Duodenal mucosa (tissue), 2 donors: Measurements from ENCODE around the gene ST3GAL4.

Source experiments
- H3K27ac ChIP-seq: one replicate; pipeline ENCODE4 v1.7.0; 2013; ENCODE audit warnings: low read depth, low read length
- H3K27me3 ChIP-seq, 2 donors: one replicate each; pipeline ENCODE4 v1.7.0; 2013; ENCODE audit warnings: low read length in 2 of 2, control low read depth in 1 of 2; ENCODE audit not compliant: insufficient read depth in 2 of 2, control insufficient read depth in 1 of 2
- H3K36me3 ChIP-seq, 2 donors: one replicate each; pipeline ENCODE4 v1.7.0; 2013; ENCODE audit warnings: low read length in 2 of 2, control low read depth in 1 of 2; ENCODE audit not compliant: insufficient read depth in 2 of 2, control insufficient read depth in 1 of 2
- H3K4me1 ChIP-seq, 2 donors: one replicate each; pipeline ENCODE4 v1.7.0; 2013; ENCODE audit warnings: low read length in 2 of 2, control low read depth in 1 of 2; ENCODE audit not compliant: insufficient read depth in 2 of 2, control insufficient read depth in 1 of 2
- H3K4me3 ChIP-seq, 2 donors: one replicate each; pipeline ENCODE4 v1.7.0; 2013; ENCODE audit warnings: low read length in 2 of 2, low read depth in 1 of 2
- H3K9ac ChIP-seq, 2 donors: one replicate each; pipeline ENCODE4 v1.7.0; 2013; ENCODE audit warnings: low read length in 2 of 2, low read depth in 1 of 2
- H3K9me3 ChIP-seq, 2 donors: one replicate each; pipeline ENCODE4 v1.7.0; 2013; ENCODE audit warnings: low read length in 2 of 2, control low read depth in 1 of 2; ENCODE audit not compliant: control insufficient read depth in 1 of 2

The ST3GAL4 gene

GRCh38 chr11:126337474-126338241 lies 17.8 kb upstream of the ST3GAL4 start:
- Histone ChIP-seq H3K9me3 (no peaks in the 10 kb centered on the region), H3K27ac (no peak overlapping the region), H3K27me3 (no peaks in the 10 kb centered on the region), H3K4me3 (no peak overlapping the region), H3K36me3 (peaks cover 3 to 46% of the 10 kb centered on the region in 2 donors), H3K9ac (no peak overlapping the region), H3K4me1 (peaks cover 0 to 10% of the 10 kb centered on the region in 2 donors)

DNA sequence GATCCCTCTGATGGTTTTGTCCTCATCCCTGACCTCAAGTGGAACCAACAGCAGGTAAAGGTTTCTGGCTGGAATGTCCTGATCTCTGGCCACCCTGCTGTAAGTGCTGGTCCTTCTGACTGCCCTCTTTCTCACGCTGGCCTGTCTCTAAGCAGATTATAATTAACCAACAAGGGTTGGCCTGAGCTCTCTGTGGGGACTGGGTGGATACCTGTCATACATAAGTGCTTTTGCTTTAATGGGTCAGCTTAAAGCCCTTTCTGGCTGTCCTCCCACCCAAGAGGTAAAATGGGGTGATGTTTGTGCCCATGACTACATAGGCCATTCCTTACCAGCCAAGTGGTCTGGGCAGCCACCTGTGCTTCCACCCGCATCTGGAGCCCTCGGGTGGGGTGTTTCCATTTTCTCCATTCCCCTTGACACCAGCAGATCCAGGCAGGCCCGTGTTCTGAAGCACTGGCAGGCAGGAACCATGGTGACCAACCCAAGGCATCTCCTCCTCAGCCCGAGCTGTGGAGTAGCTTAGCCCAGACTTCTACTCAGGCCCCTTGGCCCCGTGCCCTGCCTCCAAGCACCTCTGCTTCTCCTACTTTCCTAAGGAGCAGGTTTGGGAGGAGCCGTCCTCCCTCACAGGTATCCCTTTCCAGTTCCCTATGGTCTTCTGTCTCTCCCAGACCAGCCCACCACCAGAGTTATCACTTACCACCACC lies 17.0 kb upstream of the ST3GAL4 start:
- H3K36me3 ChIP-seq, result peaks cover 5 to 46% of the 10 kb centered on the region in 2 donors
- H3K4me3 ChIP-seq, result no peak overlapping the region
- H3K4me1 ChIP-seq, result peaks cover 0 to 10% of the 10 kb centered on the region in 2 donors
- no peak overlapping the region for H3K27ac ChIP-seq
- no peaks in the 10 kb centered on the region for H3K9me3 ChIP-seq
- H3K27me3 ChIP-seq, result no peaks in the 10 kb centered on the region
- H3K9ac ChIP-seq, result no peak overlapping the region

GRCh38 chr11:126339073-126339862 lies 16.2 kb upstream of the ST3GAL4 start:
- Histone ChIP-seq H3K4me3 (no peak overlapping the region), H3K36me3 (peaks cover 8 to 53% of the 10 kb centered on the region in 2 donors), H3K9me3 (no peaks in the 10 kb centered on the region), H3K4me1 (peaks cover 0 to 10% of the 10 kb centered on the region in 2 donors), H3K27ac (no peak overlapping the region), H3K9ac (no peak overlapping the region), H3K27me3 (no peaks in the 10 kb centered on the region)

DNA sequence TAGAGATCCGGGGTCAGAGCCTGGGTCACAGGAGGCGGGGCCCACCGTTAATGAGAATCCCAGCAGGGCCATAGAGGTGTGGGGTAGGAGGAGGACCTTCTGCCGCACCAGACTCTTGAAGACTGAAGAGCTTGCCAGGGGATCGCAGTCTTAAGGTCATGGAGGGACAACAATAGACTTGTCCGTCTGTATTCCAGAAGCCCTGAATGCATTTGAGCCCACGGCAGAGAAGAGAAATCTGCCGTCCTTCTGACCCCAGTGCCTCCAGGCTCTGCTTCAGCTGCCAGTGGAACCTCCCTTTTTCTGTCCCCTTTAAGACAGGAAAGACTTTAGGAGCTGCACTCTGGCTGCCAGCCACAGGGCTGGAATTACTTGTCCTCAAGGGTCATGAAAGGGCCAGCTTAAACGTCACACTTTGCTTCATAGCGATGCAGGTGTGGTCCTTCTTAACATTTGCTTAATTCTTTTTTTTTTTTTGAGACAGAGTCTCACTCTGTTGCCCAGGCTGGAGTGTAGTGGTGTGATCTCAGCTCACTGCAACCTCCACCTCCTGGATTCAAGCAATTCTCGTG lies 15.5 kb upstream of the ST3GAL4 start:
- Histone ChIP-seq H3K4me1 (peaks cover 0 to 10% of the 10 kb centered on the region in 2 donors), H3K9me3 (no peaks in the 10 kb centered on the region), H3K4me3 (no peak overlapping the region), H3K27ac (no peak overlapping the region), H3K27me3 (no peaks in the 10 kb centered on the region), H3K9ac (no peak overlapping the region), H3K36me3 (peaks cover 8 to 60% of the 10 kb centered on the region in 2 donors)

GRCh38 chr11:126340960-126341606 lies 14.4 kb upstream of the ST3GAL4 start:
- peaks cover 8 to 61% of the 10 kb centered on the region in 2 donors for H3K36me3 ChIP-seq
- H3K4me1 ChIP-seq, result peaks cover 0 to 10% of the 10 kb centered on the region in 2 donors
- H3K27ac ChIP-seq, result no peak overlapping the region
- H3K9ac ChIP-seq, result no peak overlapping the region
- H3K9me3 ChIP-seq, result no peaks in the 10 kb centered on the region
- no peaks in the 10 kb centered on the region for H3K27me3 ChIP-seq
- H3K4me3 ChIP-seq, result no peak overlapping the region

- Histone ChIP-seq H3K4me1 (peaks cover 0 to 3% of the 10 kb centered on the region in 2 donors), H3K27me3 (no peaks in the 10 kb centered on the region), H3K9me3 (no peaks in the 10 kb centered on the region), H3K4me3 (no peak overlapping the region), H3K36me3 (peaks cover 8 to 62% of the 10 kb centered on the region in 2 donors), H3K9ac (no peak overlapping the region), H3K27ac (no peak overlapping the region)
Observed at GRCh38 chr11:126341760-126342161, 13.7 kb upstream of the ST3GAL4 start.

DNA sequence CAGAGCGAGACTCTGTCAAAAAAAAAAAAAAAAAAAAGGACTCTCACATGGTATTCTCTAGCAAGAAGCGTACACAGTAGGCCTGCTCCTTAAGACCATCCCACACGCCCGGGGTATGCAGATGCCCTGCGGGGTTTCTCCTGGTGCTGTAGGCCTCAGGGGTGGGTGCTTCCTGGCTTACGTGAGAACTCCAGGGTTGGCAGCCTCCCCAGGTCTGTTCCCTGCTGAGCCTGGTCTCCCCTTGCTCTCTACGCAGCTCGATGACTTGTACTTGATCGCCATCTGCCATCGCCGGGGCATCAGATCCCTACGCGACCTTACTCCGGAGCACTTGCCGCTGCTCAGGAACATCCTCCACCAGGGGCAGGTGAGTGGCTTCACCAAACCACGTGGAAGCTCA lies 12.4 kb upstream of the ST3GAL4 start:
- no peak overlapping the region for H3K27ac ChIP-seq
- H3K4me3 ChIP-seq, result no peak overlapping the region
- no peaks in the 10 kb centered on the region for H3K9me3 ChIP-seq
- H3K4me1 ChIP-seq, result no peaks in the 10 kb centered on the region
- H3K36me3 ChIP-seq, result peaks cover 8 to 65% of the 10 kb centered on the region in 2 donors
- no peak overlapping the region for H3K9ac ChIP-seq
- H3K27me3 ChIP-seq, result no peaks in the 10 kb centered on the region

DNA sequence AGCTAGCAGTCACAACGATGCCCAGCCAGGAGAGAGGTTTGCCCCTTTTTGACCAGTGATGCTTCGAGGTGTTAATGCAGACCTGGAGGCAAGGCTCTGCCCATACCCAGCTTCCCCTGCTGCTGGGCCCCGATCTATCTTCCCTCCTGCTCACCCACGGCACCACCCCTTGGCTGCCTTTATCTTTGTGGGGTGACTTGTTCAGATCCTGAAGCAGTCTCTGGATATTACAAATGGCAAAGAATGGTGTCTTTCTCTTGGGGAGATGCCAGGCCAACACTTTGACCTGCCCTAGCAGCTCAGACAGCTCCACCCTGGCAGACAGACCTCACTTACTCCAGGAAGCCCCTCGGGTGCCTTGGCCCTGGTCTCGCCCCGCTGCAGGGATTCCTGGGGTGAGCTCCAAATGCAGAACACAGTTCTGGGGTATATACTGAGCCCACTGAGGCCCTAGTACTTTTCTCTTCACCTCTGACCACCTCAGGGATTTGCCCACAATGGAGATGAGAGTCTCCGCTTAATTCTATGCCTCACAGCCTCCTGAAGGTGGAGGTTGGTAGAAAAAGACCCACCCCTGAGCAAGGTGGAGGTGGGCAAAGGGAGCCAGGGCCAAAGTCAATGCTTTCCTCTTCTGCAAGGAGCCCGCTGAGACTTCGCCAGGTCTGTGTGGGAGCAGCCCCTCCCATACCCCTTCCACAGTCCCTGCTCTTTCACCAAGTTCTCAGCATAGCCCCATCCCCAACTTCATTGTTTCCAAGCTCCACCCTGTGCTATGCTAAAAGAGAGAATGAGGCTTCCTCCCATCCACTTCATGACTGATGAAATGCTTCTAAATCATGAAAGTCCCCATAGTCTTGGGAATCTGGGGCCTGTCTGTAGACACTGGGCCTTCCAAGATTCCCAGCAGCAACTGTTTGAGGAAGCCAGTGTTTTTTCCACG lies 11.1 kb upstream of the ST3GAL4 start:
- Histone ChIP-seq H3K4me1 (peaks cover 0 to 8% of the 10 kb centered on the region in 2 donors), H3K4me3 (no peak overlapping the region), H3K27me3 (no peaks in the 10 kb centered on the region), H3K9ac (no peak overlapping the region), H3K9me3 (no peaks in the 10 kb centered on the region), H3K27ac (no peak overlapping the region), H3K36me3 (peaks cover 5 to 52% of the 10 kb centered on the region in 2 donors)

- H3K9me3 ChIP-seq, result no peaks in the 10 kb centered on the region
- peaks cover 4 to 48% of the 10 kb centered on the region in 2 donors for H3K36me3 ChIP-seq
- peaks cover 0 to 8% of the 10 kb centered on the region in 2 donors for H3K4me1 ChIP-seq
- no peak overlapping the region for H3K4me3 ChIP-seq
- no peak overlapping the region for H3K27ac ChIP-seq
- no peak overlapping the region for H3K9ac ChIP-seq
- no peaks in the 10 kb centered on the region for H3K27me3 ChIP-seq
Observed at GRCh38 chr11:126345283-126345682, 10.2 kb upstream of the ST3GAL4 start.
